Astrocyte of the hippocampus (primary cell): ENCODE data around the gene LBX2.

Experiments used
- DNase-seq: peaks from one replicate; pipeline ENCODE4 v3.0.0; 2011; ENCODE audit warnings: low read depth, low spot score

Gene LBX2

GRCh38 chr2:74499267-74499939 is at the start of gene LBX2:
TSS of gene LBX2 (minus strand) at chr2:74499603. CDS start at chr2:74499537, 66 bp downstream.
- peak; percentile 52 for DNase-seq

GRCh38 chr2:74548285-74548899 is 49.0 kb upstream of the LBX2 start:
- DNase-seq = no peak

GRCh38 chr2:74546004-74546403 is 46.6 kb upstream of the LBX2 start:
- no peak for DNase-seq

- no peak for DNase-seq
These were observed 45.2 kb upstream of the LBX2 start for GRCh38 chr2:74544634-74545033.

GRCh38 chr2:74542978-74543377 is 43.6 kb upstream of the LBX2 start:
- no peak for DNase-seq

GRCh38 chr2:74540291-74540690 is 40.9 kb upstream of the LBX2 start:
- DNase-seq = no peak

- DNase-seq = no peak
These were observed 39.5 kb upstream of the LBX2 start for GRCh38 chr2:74538881-74539339.

GRCh38 chr2:74537140-74537539 is 37.7 kb upstream of the LBX2 start:
- DNase-seq = no peak

- DNase-seq = no peak
These were observed 37.0 kb upstream of the LBX2 start for GRCh38 chr2:74536166-74536950.

GRCh38 chr2:74535440-74535965 is 36.1 kb upstream of the LBX2 start:
- no peak for DNase-seq

- DNase-seq = no peak
These were observed 35.0 kb upstream of the LBX2 start for GRCh38 chr2:74534411-74534810.

- no peak for DNase-seq
These were observed 34.1 kb upstream of the LBX2 start for GRCh38 chr2:74533464-74533863.

- DNase-seq = no peak
These were observed 32.8 kb upstream of the LBX2 start for GRCh38 chr2:74532222-74532621.

GRCh38 chr2:74531666-74532065 is 32.3 kb upstream of the LBX2 start:
- no peak for DNase-seq

- DNase-seq = peak; percentile 66
These were observed 31.1 kb upstream of the LBX2 start for GRCh38 chr2:74530239-74531187.

- peak; percentile 100 for DNase-seq
These were observed 30.2 kb upstream of the LBX2 start, which contains the start of the genes AUP1 and HTRA2 for GRCh38 chr2:74529357-74530238. TSS of gene AUP1 (minus strand) at chr2:74529706. CDS start at chr2:74529629, 77 bp downstream. TSS of gene HTRA2 (plus strand) at chr2:74529933. CDS start at chr2:74530007, 74 bp downstream.

GRCh38 chr2:74528600-74529356 is 29.4 kb upstream of the LBX2 start:
- DNase-seq = no peak

GRCh38 chr2:74527741-74528140 is 28.3 kb upstream of the LBX2 start:
- DNase-seq = no peak

GRCh38 chr2:74526649-74527230 is 27.3 kb upstream of the LBX2 start:
- no peak for DNase-seq
